Retinal pigment epithelial cell (primary cell): ENCODE results near the gene DAPK1.

Experiments used
- DNase-seq: peaks from one replicate; pipeline ENCODE4 v3.0.0-alpha.2; 2010; ENCODE audit warnings: low read depth
- H3K4me3 ChIP-seq: 2 replicates; pipeline ENCODE4 v1.5.1; 2011; ENCODE audit warnings: mild to moderate bottlenecking, low read length, control low read depth, moderate library complexity
- TF ChIP-seq, protein P1 (sequence below): conservative IDR thresholded peaks from 2 replicates; pipeline ENCODE4 v1.5.1; 2011; ENCODE audit warnings: low read depth, low read length, control low read depth, inconsistent platforms

Gene DAPK1

DNA sequence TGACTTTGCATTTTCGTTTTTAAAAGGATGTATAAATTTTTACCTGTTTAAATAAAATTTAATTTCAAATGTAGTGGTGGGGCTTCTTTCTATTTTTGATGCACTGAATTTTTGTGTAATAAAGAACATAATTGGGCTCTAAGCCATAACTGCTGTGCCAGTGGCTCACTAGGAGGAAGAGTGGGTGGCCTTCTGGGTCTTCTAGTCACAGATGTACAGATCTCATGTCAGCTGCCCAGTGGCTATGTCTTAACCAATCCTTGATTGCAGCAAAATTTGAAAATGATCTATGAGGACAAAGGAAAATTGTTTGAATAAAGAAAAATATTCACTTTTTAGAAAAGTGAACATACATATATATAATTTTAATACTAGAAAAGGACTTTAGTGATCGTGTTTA lies 233.7 kb downstream of the DAPK1 start:
- TF ChIP-seq, protein P1, sequence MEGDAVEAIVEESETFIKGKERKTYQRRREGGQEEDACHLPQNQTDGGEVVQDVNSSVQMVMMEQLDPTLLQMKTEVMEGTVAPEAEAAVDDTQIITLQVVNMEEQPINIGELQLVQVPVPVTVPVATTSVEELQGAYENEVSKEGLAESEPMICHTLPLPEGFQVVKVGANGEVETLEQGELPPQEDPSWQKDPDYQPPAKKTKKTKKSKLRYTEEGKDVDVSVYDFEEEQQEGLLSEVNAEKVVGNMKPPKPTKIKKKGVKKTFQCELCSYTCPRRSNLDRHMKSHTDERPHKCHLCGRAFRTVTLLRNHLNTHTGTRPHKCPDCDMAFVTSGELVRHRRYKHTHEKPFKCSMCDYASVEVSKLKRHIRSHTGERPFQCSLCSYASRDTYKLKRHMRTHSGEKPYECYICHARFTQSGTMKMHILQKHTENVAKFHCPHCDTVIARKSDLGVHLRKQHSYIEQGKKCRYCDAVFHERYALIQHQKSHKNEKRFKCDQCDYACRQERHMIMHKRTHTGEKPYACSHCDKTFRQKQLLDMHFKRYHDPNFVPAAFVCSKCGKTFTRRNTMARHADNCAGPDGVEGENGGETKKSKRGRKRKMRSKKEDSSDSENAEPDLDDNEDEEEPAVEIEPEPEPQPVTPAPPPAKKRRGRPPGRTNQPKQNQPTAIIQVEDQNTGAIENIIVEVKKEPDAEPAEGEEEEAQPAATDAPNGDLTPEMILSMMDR = no peak
- no peak overlapping the region for H3K4me3 ChIP-seq
- DNase-seq = no peak

DNA sequence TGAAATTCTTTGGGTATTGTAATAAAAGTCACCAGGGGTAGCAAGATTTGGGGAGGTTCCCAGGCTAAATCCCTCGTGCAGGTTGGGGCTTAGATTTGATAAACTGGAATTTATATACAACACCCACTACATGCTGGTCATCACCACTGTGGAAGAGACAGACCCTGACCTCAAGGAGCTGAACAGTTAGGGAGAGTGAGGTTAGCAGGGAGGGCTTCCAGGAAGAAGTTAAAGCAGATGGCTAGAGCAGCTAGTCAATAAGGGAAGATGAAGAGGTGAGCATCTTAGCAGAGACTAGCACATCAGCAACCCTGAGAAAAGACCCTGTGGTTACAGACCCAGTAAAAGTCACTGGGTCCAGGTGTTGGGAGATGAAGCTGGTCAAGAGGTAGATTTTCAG lies 234.7 kb downstream of the DAPK1 start:
- no peak overlapping the region for H3K4me3 ChIP-seq
- TF ChIP-seq, protein P1 = no peak
- no peak for DNase-seq

DNA sequence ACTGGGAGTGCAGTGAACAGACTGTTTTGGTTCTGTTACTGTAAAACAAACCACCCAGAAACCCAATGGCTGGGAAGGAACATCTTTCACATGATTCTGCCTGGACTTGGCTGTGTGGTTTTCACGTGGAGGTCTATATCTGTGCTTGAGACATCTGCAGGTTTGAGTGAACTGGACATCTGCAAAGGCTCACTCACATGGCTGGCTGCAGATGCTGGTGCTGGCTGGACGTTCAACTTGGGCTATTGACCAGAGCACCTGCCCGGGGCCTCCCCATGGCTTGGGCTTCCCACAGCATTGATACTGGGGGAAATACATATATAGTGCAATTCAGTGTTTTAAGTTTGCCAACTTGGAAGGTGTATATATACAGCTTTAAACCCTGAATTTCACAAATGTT lies 235.1 kb downstream of the DAPK1 start:
- no peak for DNase-seq
- H3K4me3 ChIP-seq = no peak overlapping the region
- TF ChIP-seq, protein P1 = no peak

DNA sequence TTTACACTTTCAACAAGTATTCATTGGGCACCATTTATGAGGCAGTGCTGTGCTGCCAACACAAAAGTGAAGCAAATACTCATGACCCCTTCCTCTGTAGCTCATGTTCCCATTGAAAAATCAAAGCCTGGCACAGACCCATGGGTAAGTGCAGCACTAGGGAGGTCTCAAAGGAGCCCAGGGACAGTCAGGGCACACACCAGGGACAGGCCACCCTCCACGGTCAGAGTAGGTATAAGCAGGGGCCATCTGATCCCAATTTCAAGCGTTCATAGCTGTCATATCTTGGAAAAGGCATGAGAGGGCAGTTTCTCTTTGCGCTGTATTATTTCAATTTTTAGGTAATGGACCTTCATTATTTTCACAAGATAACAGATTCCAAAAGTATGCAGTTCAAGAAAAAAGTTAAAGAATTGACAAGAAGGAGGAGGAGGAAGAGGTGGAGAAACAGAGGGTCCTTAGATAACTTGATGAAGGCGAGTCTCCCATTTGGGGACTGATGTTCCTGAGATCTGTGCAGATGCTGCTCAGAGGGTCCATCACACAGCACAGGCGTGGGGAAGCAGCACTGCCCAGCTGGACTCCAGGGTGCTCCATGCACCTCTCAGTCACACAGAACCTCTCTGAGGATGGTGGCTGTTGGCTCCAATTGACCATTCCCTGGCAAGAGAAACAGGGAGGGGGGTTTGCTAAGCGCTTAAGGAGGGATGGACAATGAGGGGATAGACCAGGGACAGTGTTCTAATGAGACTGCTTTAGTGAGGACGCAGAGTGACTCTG lies 235.8 kb downstream of the DAPK1 start:
- DNase-seq = no peak
- H3K4me3 ChIP-seq = no peak overlapping the region

DNA sequence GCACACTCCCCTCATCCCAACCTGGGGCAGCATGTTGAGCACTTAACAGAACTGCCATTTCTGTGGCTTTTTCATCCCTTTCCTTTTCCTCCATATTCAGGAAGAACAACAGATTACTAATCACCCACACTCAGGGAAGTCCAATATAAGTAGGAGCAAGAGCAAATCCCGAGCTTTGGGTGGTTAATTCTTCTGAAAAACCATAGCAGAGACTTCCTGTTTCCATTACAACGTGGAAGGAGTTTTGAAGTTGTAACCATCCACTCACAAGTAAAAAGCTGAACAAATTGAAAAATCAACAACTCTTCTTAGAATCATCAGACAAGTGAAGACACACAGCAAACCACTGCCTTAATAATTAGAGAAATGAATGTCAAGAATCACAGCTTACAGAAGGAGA lies 236.4 kb downstream of the DAPK1 start:
- TF ChIP-seq, protein P1 = no peak
- H3K4me3 ChIP-seq = no peak overlapping the region
- DNase-seq = no peak

More for the DNA sequence above, 235.8 kb downstream of the DAPK1 start:
- TF ChIP-seq, protein P1 = no peak

DNA sequence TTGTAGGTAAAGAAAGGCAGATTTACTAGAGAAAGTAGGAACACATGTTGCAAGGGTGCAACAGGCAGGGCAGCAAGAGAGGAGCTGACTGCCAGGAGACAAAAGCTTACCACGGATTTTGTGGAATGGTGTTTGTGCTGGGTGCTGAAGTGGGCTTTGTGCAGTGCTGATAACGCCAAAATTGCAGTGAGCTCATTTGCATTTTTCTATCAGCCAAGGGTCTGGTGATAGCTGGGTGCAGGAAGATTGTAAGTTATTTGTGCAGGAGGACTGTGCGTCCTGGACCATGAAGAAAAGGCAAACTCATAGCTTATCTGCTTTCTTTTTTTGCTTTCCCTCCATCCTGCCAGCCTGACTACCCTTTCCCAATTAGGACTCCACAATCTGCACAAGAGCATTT lies 241.9 kb downstream of the DAPK1 start:
- no peak overlapping the region for H3K4me3 ChIP-seq
- TF ChIP-seq, protein P1 = no peak

DNA sequence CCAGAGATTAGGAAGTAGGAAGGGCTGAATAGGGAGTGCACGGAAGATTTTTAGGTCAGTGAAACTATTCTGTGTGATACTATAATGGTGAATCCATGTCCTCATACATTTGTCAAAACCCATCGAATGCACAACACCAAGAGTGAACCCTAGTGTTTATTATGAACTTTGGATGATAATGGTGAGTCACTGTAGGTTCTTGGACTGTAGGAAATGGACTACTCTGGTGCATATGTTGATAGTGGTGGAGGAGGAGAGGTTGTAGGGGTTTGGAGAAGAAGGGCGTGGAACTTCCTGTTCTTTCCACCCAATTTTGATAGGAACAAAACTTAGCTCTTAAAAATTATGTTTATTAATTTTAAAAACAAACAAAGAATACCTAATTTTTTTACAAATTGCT lies 242.5 kb downstream of the DAPK1 start:
- DNase-seq = no peak
- no peak overlapping the region for H3K4me3 ChIP-seq
- TF ChIP-seq, protein P1 = no peak

More for the DNA sequence above, 241.9 kb downstream of the DAPK1 start:
- DNase-seq = no peak
